A549 (cell line): ENCODE results near the gene TCFL5. TPM values are rescaled to one million over a fixed set of nuclear protein-coding genes. Genes with fewer than 3 reads are reported as not detected.

Source experiments
- ATAC-seq, 2 experiments: fragments of 200-7000 bp in 1 of 2; fragments of >200 bp in 1 of 2; cut with Nextera tagmentation in 1 of 2; cut with Tn5 transposase in 1 of 2; 3 replicates each; pipeline versions ENCODE4 v1.8.0 to v1.9.1; 2018 to 2020; ENCODE audit warnings: mild to moderate bottlenecking in 1 of 2, moderate library complexity in 1 of 2
- CTCF ChIA-PET: fragments of 300-600 bp; sonication (Branson Sonifier 250); formaldehyde crosslinking; extraction: SDS; loops from one replicate; lab custom pipeline; 2021; ENCODE audit warnings: antibody characterized with exemption, inconsistent platforms; lab: Yijun Ruan, JAX
- POLR2A ChIA-PET: fragments of 350-600 bp; formaldehyde crosslinking; extraction: SDS; loops from one replicate; lab custom pipeline; 2021; ENCODE audit warnings: antibody characterized with exemption, inconsistent platforms; lab: Yijun Ruan, JAX
- DNase-seq, 2 experiments: peaks; one replicate each; pipeline versions ENCODE4 v3.0.0 to v3.0.0-alpha.2; 2011 to 2016; ENCODE audit warnings: low read depth in 1 of 2, low spot score in 1 of 2
- FAIRE-seq: peaks from 2 replicates; lab custom pipeline; 2011; peaks lifted over from hg19 to GRCh38; lab: Jason Lieb, UNC
- H3K27ac ChIP-seq, 2 experiments: fragments of >200 bp; sonication (Bioruptor Twin); formaldehyde crosslinking; 3 replicates each; pipeline ENCODE4 v1.5.1; 2016 to 2017
- H3K4me1 ChIP-seq: fragments of >200 bp; sonication (Bioruptor Twin); formaldehyde crosslinking; 3 replicates; pipeline ENCODE4 v1.6.1; 2016
- H3K4me2 ChIP-seq: fragments of >200 bp; sonication (Bioruptor Twin); formaldehyde crosslinking; 3 replicates; pipeline ENCODE4 v1.6.1; 2016
- H3K4me3 ChIP-seq: fragments of >200 bp; sonication (Bioruptor Twin); formaldehyde crosslinking; 3 replicates; pipeline ENCODE4 v1.5.1; 2016
- H3K9me3 ChIP-seq: fragments of >200 bp; sonication (Bioruptor Twin); formaldehyde crosslinking; 3 replicates; pipeline ENCODE4 v1.6.1; 2016
- CBX2 ChIP-seq: fragments of 200-600 bp; sonication (generic); IDR thresholded peaks from 2 replicates; pipeline ENCODE4 v1.6.1; 2016; ENCODE audit warnings: low read depth, mild to moderate bottlenecking, borderline replicate concordance
- CBX8 ChIP-seq: fragments of 200-600 bp; sonication (generic); IDR thresholded peaks from 2 replicates; pipeline ENCODE4 v1.6.1; 2016
- CHD2 ChIP-seq: fragments of 150-350 bp; IDR thresholded peaks from 2 replicates; pipeline ENCODE4 v1.6.1; 2014; ENCODE audit warnings: low read length; ENCODE audit not compliant: partially characterized antibody
- CHD4 ChIP-seq: fragments of 200-600 bp; sonication (generic); IDR thresholded peaks from 2 replicates; pipeline ENCODE4 v1.6.1; 2016; ENCODE audit warnings: antibody characterized with exemption, mild to moderate bottlenecking, borderline replicate concordance
- EHMT2 ChIP-seq: fragments of 200-600 bp; sonication (generic); IDR thresholded peaks from 2 replicates; pipeline ENCODE4 v1.6.1; 2016; ENCODE audit warnings: antibody characterized with exemption, low read depth, mild to moderate bottlenecking, moderate library complexity
- ESRRA ChIP-seq: fragments of 150-350 bp; IDR thresholded peaks from 2 replicates; pipeline ENCODE4 v1.6.1; 2014; ENCODE audit warnings: mild to moderate bottlenecking, low read length, borderline replicate concordance
- FOSL2 ChIP-seq, 2 experiments: fragments of 450-650 bp in 1 of 2; fragments of >200 bp in 1 of 2; sonication (Bioruptor Twin) in 1 of 2; formaldehyde crosslinking; IDR thresholded peaks; 2 replicates each; pipeline versions ENCODE4 v1.5.0 to v1.6.1; 2016 to 2020; ENCODE audit warnings: mild to moderate bottlenecking in 1 of 2, moderate library complexity in 1 of 2
- FOXS1 ChIP-seq: fragments of 250-450 bp; sonication (Bioruptor Pico); IDR thresholded peaks from 2 replicates; pipeline ENCODE4 v1.5.0; 2020; ENCODE audit warnings: mild to moderate bottlenecking, moderate library complexity
- HDAC2 ChIP-seq: fragments of 200-600 bp; sonication (generic); IDR thresholded peaks from 2 replicates; pipeline ENCODE4 v1.6.1; 2016
- HOXA7 ChIP-seq: fragments of 250-450 bp; sonication (Bioruptor Pico); IDR thresholded peaks from 2 replicates; pipeline ENCODE4 v1.5.0; 2020; ENCODE audit warnings: mild to moderate bottlenecking, moderate library complexity
- JUN ChIP-seq, 2 experiments: fragments of >200 bp; sonication (Bioruptor Twin); formaldehyde crosslinking; IDR thresholded peaks; 2 replicates in 1 of 2; 3 replicates in 1 of 2; pipeline ENCODE4 v1.6.1; 2016 to 2017
- KDM1A ChIP-seq: fragments of 200-600 bp; sonication (generic); IDR thresholded peaks from 2 replicates; pipeline ENCODE4 v1.6.1; 2016; ENCODE audit warnings: low read depth, mild to moderate bottlenecking
- NFE2L2 ChIP-seq: fragments of 150-350 bp; conservative IDR thresholded peaks from 2 replicates; pipeline ENCODE4 v1.6.1; 2014; ENCODE audit warnings: low read length
- PHF8 ChIP-seq: fragments of 200-600 bp; sonication (generic); IDR thresholded peaks from 2 replicates; pipeline ENCODE4 v1.6.1; 2016; ENCODE audit warnings: low read depth, mild to moderate bottlenecking, antibody characterized with exemption, moderate library complexity, borderline replicate concordance
- SREBF2 ChIP-seq: fragments of 450-650 bp; IDR thresholded peaks from 2 replicates; pipeline ENCODE4 v1.6.1; 2014; ENCODE audit warnings: mild to moderate bottlenecking, moderate library complexity
- ZFP36 ChIP-seq: fragments of 450-650 bp; IDR thresholded peaks from 2 replicates; pipeline ENCODE4 v1.6.1; 2014; ENCODE audit warnings: borderline replicate concordance; ENCODE audit not compliant: partially characterized antibody
- WGBS: methylation state at CpG from one replicate; pipeline ENCODE4 v1.1.6; 2017; ENCODE audit errors: missing lambda C conversion rate; 5-methylcytosine and 5-hydroxymethylcytosine counted together
- polyA plus RNA-seq, 4 experiments: library from polyadenylated mRNA; depleted of rRNA in 3 of 4; stranded (reverse); fragments of >200 nt; fragmentation: RNase III in 1 of 4; extraction: RNeasy Plus Mini Kit Qiagen cat#74134 plus additional on column Dnase treatment in 1 of 4; gene quantifications; 2 replicates in 3 of 4; 3 replicates in 1 of 4; pipeline ENCODE4 v1.2.3, GENCODE V29; 2011 to 2017
- TF ChIP-seq, protein P1 (sequence below): IDR thresholded peaks from 2 replicates; pipeline ENCODE4 v1.6.1; 2012
- TF ChIP-seq, protein P2 (sequence below): fragments of >200 bp; sonication (Bioruptor Twin); formaldehyde crosslinking; IDR thresholded peaks from 2 replicates; pipeline ENCODE4 v1.6.1; 2016
- TF ChIP-seq, protein P3 (sequence below): fragments of 250-450 bp; sonication (Bioruptor Pico); IDR thresholded peaks from 2 replicates; pipeline ENCODE4 v1.5.0; 2021; ENCODE audit warnings: mild to moderate bottlenecking, moderate library complexity, borderline replicate concordance
- TF ChIP-seq, protein P4 (sequence below): fragments of 200-600 bp; sonication (generic); IDR thresholded peaks from 2 replicates; pipeline ENCODE4 v1.6.1; 2016; ENCODE audit warnings: antibody characterized with exemption, mild to moderate bottlenecking, moderate library complexity

Gene TCFL5
- polyA plus RNA-seq, 2 of the 4 experiments (the other 2 are of a cell fraction) = 5.6 to 7.1 TPM

DNA sequence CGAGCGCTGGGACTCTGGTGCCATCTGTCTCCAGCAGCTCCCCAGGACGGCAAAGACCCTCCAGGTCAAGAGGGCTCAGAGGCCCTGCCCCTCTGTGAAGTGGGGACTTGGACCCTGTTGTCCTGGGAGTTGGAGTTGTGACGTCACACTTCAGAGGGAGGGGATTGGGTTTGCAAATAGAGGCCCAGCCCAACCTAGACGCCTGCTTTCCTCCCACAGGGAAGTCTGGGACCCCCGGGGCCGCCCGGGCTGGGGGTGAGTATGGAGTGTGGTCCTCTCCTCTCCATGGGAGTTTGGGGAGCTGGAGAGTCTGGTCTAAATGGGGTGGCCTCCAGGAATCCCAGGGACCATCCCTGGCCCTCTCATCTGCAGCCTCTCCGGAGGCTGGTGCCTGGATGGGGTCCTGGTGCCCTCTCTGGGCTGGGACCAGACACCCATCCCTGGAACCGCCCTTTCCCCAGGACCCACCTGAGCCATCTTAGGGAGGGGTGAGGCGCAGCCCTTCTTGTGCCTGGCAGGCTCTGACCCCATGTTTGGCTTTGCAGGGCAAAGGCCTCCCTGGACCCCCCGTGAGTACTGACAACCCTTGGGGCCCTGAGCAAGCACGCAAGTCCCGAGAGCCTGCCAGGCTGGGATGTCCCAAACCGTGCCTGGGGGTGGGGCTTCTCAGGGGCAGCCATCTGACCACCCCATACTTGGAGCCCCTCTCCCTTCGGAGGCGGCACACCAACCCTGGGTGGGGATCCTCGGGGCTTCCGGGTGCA is 40.5 kb downstream of the TCFL5 start:
- no peak for FAIRE-seq
- CTCF ChIA-PET = interaction anchor here (1.2 to 7.1 kb wide), 2 partner anchors 12 to 26 kb away, joined by 3 to 76 read pairs; no protein-coding TSS in a partner anchor
- no peak overlapping the region for H3K4me3 ChIP-seq
- TF ChIP-seq CBX2 (no peak), FOSL2 (IDR thresholded peaks at IDR 0.05) (no peak), FOSL2 (CRISPR knock-in tag; IDR thresholded peaks at IDR 0.05) (no peak), ESRRA (no peak), ZFP36 (no peak), EHMT2 (no peak), NFE2L2 (no peak), HDAC2 (no peak), FOXS1 (no peak), HOXA7 (CRISPR knock-in tag) (no peak), JUN (IDR thresholded peaks at IDR 0.05) (no peak), CBX8 (no peak), KDM1A (no peak)
- TF ChIP-seq, protein P1, sequence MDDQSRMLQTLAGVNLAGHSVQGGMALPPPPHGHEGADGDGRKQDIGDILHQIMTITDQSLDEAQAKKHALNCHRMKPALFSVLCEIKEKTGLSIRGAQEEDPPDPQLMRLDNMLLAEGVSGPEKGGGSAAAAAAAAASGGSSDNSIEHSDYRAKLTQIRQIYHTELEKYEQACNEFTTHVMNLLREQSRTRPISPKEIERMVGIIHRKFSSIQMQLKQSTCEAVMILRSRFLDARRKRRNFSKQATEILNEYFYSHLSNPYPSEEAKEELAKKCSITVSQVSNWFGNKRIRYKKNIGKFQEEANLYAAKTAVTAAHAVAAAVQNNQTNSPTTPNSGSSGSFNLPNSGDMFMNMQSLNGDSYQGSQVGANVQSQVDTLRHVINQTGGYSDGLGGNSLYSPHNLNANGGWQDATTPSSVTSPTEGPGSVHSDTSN = no peak
- TF ChIP-seq, all 56 proteins: peak for 0
- Histone ChIP-seq H3K4me1 (peaks cover 54% of the 10 kb centered on the region), H3K4me2 (no peak overlapping the region), H3K9me3 (no peaks in the 10 kb centered on the region), H3K27ac (no peak overlapping the region)
- DNase-seq (no peak), ATAC-seq (no peak)
- WGBS = 78% methylated on average over 14 of the region's 19 CpGs
- POLR2A ChIA-PET = no interaction called here

DNA sequence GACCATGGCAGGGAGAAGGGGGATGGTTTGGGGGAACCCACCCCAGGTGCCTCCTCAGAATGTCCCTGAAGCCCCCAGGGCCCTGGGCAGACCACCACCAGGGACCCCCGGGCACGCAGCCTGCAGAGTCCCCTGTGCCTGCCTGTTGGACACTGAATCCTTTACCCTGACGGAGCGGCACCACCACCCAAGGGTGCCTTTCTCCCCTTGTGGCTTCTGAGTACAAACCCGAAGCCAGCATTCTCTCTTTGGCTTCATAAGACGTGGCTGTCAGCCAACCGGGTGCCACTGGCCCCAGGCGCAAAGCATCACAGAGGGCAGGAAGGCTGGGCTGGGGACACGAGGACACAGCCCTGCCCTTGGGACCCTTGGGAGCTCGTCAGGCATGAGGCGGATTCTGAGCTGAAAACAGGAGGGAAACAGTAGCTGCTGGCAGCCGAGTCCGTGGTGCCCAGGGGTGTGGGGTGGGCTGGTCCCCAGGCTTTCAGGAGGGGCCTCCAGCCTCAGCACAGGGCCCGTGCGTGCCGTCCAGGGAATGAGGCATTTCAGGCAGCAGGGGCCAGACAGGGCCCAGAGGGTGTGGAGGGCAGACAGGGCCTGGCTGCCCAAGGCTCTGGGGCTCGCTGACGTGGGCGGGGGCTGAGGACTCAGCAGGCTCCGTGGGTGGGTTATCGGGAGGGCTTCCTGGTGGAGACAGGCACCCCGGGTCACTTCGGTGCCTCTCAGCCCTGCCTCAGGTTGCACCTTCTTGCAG is 41.2 kb downstream of the TCFL5 start:
- Histone ChIP-seq H3K9me3 (no peaks in the 10 kb centered on the region), H3K4me2 (peak overlapping the region; percentile 49; the same call in 2 of the 3 replicates), H3K27ac (peak overlapping the region in 1 of 2 experiments; percentile 80; a peak in 3 of 6 replicates), H3K4me3 (no peak overlapping the region), H3K4me1 (peaks cover 62% of the 10 kb centered on the region)
- FAIRE-seq (no peak), ATAC-seq (no peak), DNase-seq (no peak)
- TF ChIP-seq PHF8 = no peak
- no peak for TF ChIP-seq SREBF2
- TF ChIP-seq, protein P2, sequence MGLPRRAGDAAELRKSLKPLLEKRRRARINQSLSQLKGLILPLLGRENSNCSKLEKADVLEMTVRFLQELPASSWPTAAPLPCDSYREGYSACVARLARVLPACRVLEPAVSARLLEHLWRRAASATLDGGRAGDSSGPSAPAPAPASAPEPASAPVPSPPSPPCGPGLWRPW = no peak
- TF ChIP-seq CHD2 = no peak
- TF ChIP-seq ZFP36 = no peak
- TF ChIP-seq HOXA7 (CRISPR knock-in tag) = no peak
- TF ChIP-seq CHD4 = no peak
- TF ChIP-seq, protein P3, sequence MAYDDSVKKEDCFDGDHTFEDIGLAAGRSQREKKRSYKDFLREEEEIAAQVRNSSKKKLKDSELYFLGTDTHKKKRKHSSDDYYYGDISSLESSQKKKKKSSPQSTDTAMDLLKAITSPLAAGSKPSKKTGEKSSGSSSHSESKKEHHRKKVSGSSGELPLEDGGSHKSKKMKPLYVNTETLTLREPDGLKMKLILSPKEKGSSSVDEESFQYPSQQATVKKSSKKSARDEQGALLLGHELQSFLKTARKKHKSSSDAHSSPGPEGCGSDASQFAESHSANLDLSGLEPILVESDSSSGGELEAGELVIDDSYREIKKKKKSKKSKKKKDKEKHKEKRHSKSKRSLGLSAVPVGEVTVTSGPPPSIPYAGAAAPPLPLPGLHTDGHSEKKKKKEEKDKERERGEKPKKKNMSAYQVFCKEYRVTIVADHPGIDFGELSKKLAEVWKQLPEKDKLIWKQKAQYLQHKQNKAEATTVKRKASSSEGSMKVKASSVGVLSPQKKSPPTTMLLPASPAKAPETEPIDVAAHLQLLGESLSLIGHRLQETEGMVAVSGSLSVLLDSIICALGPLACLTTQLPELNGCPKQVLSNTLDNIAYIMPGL (CRISPR knock-in tag) = no peak
- no peak for TF ChIP-seq EHMT2
- TF ChIP-seq, protein P4, sequence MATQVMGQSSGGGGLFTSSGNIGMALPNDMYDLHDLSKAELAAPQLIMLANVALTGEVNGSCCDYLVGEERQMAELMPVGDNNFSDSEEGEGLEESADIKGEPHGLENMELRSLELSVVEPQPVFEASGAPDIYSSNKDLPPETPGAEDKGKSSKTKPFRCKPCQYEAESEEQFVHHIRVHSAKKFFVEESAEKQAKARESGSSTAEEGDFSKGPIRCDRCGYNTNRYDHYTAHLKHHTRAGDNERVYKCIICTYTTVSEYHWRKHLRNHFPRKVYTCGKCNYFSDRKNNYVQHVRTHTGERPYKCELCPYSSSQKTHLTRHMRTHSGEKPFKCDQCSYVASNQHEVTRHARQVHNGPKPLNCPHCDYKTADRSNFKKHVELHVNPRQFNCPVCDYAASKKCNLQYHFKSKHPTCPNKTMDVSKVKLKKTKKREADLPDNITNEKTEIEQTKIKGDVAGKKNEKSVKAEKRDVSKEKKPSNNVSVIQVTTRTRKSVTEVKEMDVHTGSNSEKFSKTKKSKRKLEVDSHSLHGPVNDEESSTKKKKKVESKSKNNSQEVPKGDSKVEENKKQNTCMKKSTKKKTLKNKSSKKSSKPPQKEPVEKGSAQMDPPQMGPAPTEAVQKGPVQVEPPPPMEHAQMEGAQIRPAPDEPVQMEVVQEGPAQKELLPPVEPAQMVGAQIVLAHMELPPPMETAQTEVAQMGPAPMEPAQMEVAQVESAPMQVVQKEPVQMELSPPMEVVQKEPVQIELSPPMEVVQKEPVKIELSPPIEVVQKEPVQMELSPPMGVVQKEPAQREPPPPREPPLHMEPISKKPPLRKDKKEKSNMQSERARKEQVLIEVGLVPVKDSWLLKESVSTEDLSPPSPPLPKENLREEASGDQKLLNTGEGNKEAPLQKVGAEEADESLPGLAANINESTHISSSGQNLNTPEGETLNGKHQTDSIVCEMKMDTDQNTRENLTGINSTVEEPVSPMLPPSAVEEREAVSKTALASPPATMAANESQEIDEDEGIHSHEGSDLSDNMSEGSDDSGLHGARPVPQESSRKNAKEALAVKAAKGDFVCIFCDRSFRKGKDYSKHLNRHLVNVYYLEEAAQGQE = no peak
- POLR2A ChIA-PET = no interaction called here
- CTCF ChIA-PET = interaction anchor here (0.5 to 7.1 kb wide), 4 partner anchors 11 to 192 kb away, joined by 3 to 76 read pairs (median 4); no protein-coding TSS in a partner anchor
- 65% methylated on average over 17 of the region's 23 CpGs for WGBS
